K562 treated with DMSO at 1 percent for 24 hours (cell line): Measurements from ENCODE around the gene REEP5. TPM values are rescaled to one million over a fixed set of nuclear protein-coding genes. Genes with fewer than 3 reads are reported as not detected.

Experiments
- total RNA-seq: library from RNA; unstranded; fragments of 300-600 nt; gene quantifications from 2 replicates; pipeline ENCODE4 v1.2.3, GENCODE V29; 2022; ENCODE audit warnings: low read depth; ENCODE audit not compliant: insufficient read depth

REEP5 gene
- total RNA-seq: 26.3 and 27.7 TPM in 2 replicates

GRCh38 chr5:112921833-112922817 lies at the start of gene REEP5:
TSS of gene REEP5 (minus strand) at chr5:112922227. CDS start at chr5:112922190, 37 bp downstream.

GRCh38 chr5:112860929-112861637 lies 60.9 kb downstream of the REEP5 start, which contains the start of gene SRP19:
TSS of gene SRP19 (plus strand) at chr5:112861287. CDS start at chr5:112861377, 90 bp downstream.

Other genes with a start within 250 kb of the REEP5 start
- 9.5 and 17.4 TPM in 2 replicates for gene APC, start 184.3 kb downstream of the REEP5 start, total RNA-seq
- gene SRP19, start 60.9 kb downstream of the REEP5 start, total RNA-seq: 83.2 and 85.1 TPM in 2 replicates
- 17.1 and 29.0 TPM in 2 replicates for gene DCP2, start 54.6 kb upstream of the REEP5 start, total RNA-seq